ENCODE data around the gene HCN3.

DNA sequence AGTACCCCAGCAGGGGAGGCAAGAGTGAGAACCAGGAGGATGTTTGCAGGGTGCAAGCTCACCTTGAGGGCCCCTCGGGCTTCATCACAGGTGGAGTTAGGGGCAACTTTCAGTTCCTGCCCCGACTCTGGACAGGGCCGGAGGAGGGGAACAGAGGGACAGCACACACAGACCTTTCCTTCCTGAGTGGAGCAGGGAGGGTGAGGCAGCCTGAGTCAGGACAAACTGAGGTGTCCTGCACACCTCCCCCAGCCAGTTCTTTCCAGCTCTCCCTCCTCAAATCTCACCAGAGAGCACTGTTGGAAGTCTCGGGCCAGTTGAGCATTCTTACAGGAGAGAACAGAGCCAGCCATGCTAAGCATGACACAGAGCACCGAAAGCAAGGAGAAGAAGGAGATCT is 23.5 kb upstream of the HCN3 start:
- TF ChIP-seq, protein P1, sequence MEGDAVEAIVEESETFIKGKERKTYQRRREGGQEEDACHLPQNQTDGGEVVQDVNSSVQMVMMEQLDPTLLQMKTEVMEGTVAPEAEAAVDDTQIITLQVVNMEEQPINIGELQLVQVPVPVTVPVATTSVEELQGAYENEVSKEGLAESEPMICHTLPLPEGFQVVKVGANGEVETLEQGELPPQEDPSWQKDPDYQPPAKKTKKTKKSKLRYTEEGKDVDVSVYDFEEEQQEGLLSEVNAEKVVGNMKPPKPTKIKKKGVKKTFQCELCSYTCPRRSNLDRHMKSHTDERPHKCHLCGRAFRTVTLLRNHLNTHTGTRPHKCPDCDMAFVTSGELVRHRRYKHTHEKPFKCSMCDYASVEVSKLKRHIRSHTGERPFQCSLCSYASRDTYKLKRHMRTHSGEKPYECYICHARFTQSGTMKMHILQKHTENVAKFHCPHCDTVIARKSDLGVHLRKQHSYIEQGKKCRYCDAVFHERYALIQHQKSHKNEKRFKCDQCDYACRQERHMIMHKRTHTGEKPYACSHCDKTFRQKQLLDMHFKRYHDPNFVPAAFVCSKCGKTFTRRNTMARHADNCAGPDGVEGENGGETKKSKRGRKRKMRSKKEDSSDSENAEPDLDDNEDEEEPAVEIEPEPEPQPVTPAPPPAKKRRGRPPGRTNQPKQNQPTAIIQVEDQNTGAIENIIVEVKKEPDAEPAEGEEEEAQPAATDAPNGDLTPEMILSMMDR (IDR thresholded peaks at IDR 0.05) = no peak
- TF ChIP-seq POLR2A (IDR thresholded peaks at IDR 0.05) (no peak), EP300 (IDR thresholded peaks at IDR 0.05) (no peak)

Measured in tibial nerve (tissue), 4 donors.